GM18858 (cell line): Measurements from ENCODE around the gene ABCA3.
A peak's percentile ranks its signal among the peaks of the same experiment; 100 is the strongest.

Experiments
- ATAC-seq: cut with Tn5 transposase; IDR thresholded peaks from one replicate; pipeline ENCODE4 v1.9.1; 2021; ENCODE audit not compliant: unreplicated experiment

Gene ABCA3

GRCh38 chr16:2317231-2318020, 23.1 kb downstream of the ABCA3 start:
- ATAC-seq, result no peak

GRCh38 chr16:2308089-2308962, 32.2 kb downstream of the ABCA3 start:
- no peak for ATAC-seq

GRCh38 chr16:2299915-2300192, 40.7 kb downstream of the ABCA3 start:
- ATAC-seq, result no peak

GRCh38 chr16:2299121-2299914, 41.2 kb downstream of the ABCA3 start:
- no peak for ATAC-seq

- ATAC-seq, result no peak
Observed at GRCh38 chr16:2298621-2299020, 41.9 kb downstream of the ABCA3 start.

GRCh38 chr16:2297506-2297860, 43.0 kb downstream of the ABCA3 start:
- ATAC-seq, result no peak

GRCh38 chr16:2296661-2297505, 43.6 kb downstream of the ABCA3 start:
- no peak for ATAC-seq

- peak; percentile 68 for ATAC-seq
Observed at GRCh38 chr16:2295056-2295798, 45.3 kb downstream of the ABCA3 start.

GRCh38 chr16:2292221-2292620, 48.3 kb downstream of the ABCA3 start:
- ATAC-seq, result no peak

GRCh38 chr16:2289282-2289681, 51.2 kb downstream of the ABCA3 start:
- ATAC-seq, result no peak

GRCh38 chr16:2288726-2289125, 51.8 kb downstream of the ABCA3 start:
- no peak for ATAC-seq

GRCh38 chr16:2287916-2288547, 52.5 kb downstream of the ABCA3 start:
- no peak for ATAC-seq

- ATAC-seq, result no peak
Observed at GRCh38 chr16:2286550-2286949, 54.0 kb downstream of the ABCA3 start.

GRCh38 chr16:2285731-2286191, 54.8 kb downstream of the ABCA3 start:
- ATAC-seq, result no peak

GRCh38 chr16:2284797-2285576, 55.5 kb downstream of the ABCA3 start:
- no peak for ATAC-seq

- no peak for ATAC-seq
Observed at GRCh38 chr16:2284001-2284770, 56.3 kb downstream of the ABCA3 start.

- ATAC-seq, result no peak
Observed at GRCh38 chr16:2282866-2283555, 57.5 kb downstream of the ABCA3 start.
